ENCODE data around the gene PSMA8. TPM values are rescaled to one million over a fixed set of nuclear protein-coding genes. Genes with fewer than 3 reads are reported as not detected.
"Not testable (repeated sequence)": the region's sequence is repeated elsewhere in the genome, so short reads cannot be mapped to it uniquely, and the experiment has no call there.

Gene PSMA8
- total RNA-seq, 6 experiments from 2014 or later = not detected

- Histone ChIP-seq H3K4me1 (no peaks in the 10 kb centered on the region), H3K9me3 (no peaks in the 10 kb centered on the region), H3K27ac (no peak overlapping the region), H3K27me3 (no peaks in the 10 kb centered on the region), H3K36me3 (no peaks in the 10 kb centered on the region), H3K4me3 (no peak overlapping the region)
- DNase-seq (no peak), ATAC-seq (no peak)
- intact Hi-C loops (cut with DNase I) = no loop called here
- no peak for TF ChIP-seq POLR2A (IDR thresholded peaks at IDR 0.05)
- no peak for TF ChIP-seq CTCF (IDR thresholded peaks at IDR 0.05)
- WGBS (ENCODE audit: insufficient coverage, low coverage, low lambda C conversion rate, missing lambda C conversion rate) = 86% methylated on average over 5 of the region's 5 CpGs
Measured at GRCh38 chr18:26097563-26097962, 36.1 kb upstream of the PSMA8 start.

- no peak for DNase-seq
- H3K4me1 ChIP-seq = no peaks in the 10 kb centered on the region
- H3K27ac ChIP-seq = no peak overlapping the region
- H3K36me3 ChIP-seq = no peaks in the 10 kb centered on the region
- H3K27me3 ChIP-seq = no peaks in the 10 kb centered on the region
- no peak for TF ChIP-seq POLR2A (IDR thresholded peaks at IDR 0.05)
- TF ChIP-seq CTCF (IDR thresholded peaks at IDR 0.05) = no peak
- no peaks in the 10 kb centered on the region for H3K9me3 ChIP-seq
- ATAC-seq = no peak
- intact Hi-C loops (cut with DNase I) = no loop called here
- WGBS (ENCODE audit: insufficient coverage, low coverage, low lambda C conversion rate, missing lambda C conversion rate) = 77% methylated on average over 3 of the region's 5 CpGs
- H3K4me3 ChIP-seq = no peak overlapping the region
Measured at GRCh38 chr18:26103579-26103978, 30.1 kb upstream of the PSMA8 start.

GRCh38 chr18:26104035-26104434, 29.6 kb upstream of the PSMA8 start:
- no peak for TF ChIP-seq POLR2A (IDR thresholded peaks at IDR 0.05)
- TF ChIP-seq CTCF (IDR thresholded peaks at IDR 0.05) = no peak
- no peak for DNase-seq
- H3K27ac ChIP-seq = no peak overlapping the region
- H3K9me3 ChIP-seq = no peaks in the 10 kb centered on the region
- H3K36me3 ChIP-seq = no peaks in the 10 kb centered on the region
- no peaks in the 10 kb centered on the region for H3K4me1 ChIP-seq
- no peaks in the 10 kb centered on the region for H3K27me3 ChIP-seq
- WGBS (ENCODE audit: insufficient coverage, low coverage, low lambda C conversion rate, missing lambda C conversion rate) = 100% methylated on average over 1 of the region's 1 CpG
- no peak for ATAC-seq
- intact Hi-C loops (cut with DNase I) = no loop called here
- H3K4me3 ChIP-seq = no peak overlapping the region

- Histone ChIP-seq H3K36me3 (no peaks in the 10 kb centered on the region), H3K4me1 (no peaks in the 10 kb centered on the region), H3K4me3 (no peak overlapping the region), H3K27ac (no peak overlapping the region), H3K27me3 (no peaks in the 10 kb centered on the region), H3K9me3 (no peaks in the 10 kb centered on the region)
- intact Hi-C loops (cut with DNase I) = no loop called here
- 66% methylated on average over 5 of the region's 5 CpGs for WGBS (ENCODE audit: insufficient coverage, low coverage, low lambda C conversion rate, missing lambda C conversion rate)
- ATAC-seq = no peak
- TF ChIP-seq POLR2A (IDR thresholded peaks at IDR 0.05) = no peak
- TF ChIP-seq CTCF (IDR thresholded peaks at IDR 0.05) = no peak
- no peak for DNase-seq
Measured at GRCh38 chr18:26119246-26119645, 14.4 kb upstream of the PSMA8 start.

GRCh38 chr18:26121476-26121875, 12.2 kb upstream of the PSMA8 start:
- H3K9me3 ChIP-seq = no peaks in the 10 kb centered on the region
- no peaks in the 10 kb centered on the region for H3K4me1 ChIP-seq
- WGBS (ENCODE audit: insufficient coverage, low coverage, low lambda C conversion rate, missing lambda C conversion rate) = 43% methylated on average over 1 of the region's 1 CpG
- H3K36me3 ChIP-seq = no peaks in the 10 kb centered on the region
- H3K4me3 ChIP-seq = no peak overlapping the region
- intact Hi-C loops (cut with DNase I) = no loop called here
- ATAC-seq (no peak), DNase-seq (no peak)
- TF ChIP-seq POLR2A (IDR thresholded peaks at IDR 0.05) (no peak), CTCF (IDR thresholded peaks at IDR 0.05) (no peak)
- no peak overlapping the region for H3K27ac ChIP-seq
- H3K27me3 ChIP-seq = no peaks in the 10 kb centered on the region

GRCh38 chr18:26121994-26122393, 11.7 kb upstream of the PSMA8 start:
- H3K27ac ChIP-seq; H3K4me3 ChIP-seq; H3K4me1 ChIP-seq; H3K27me3 ChIP-seq; intact Hi-C loops (cut with DNase I); ATAC-seq; H3K9me3 ChIP-seq; H3K36me3 ChIP-seq; DNase-seq: not testable (repeated sequence)
- WGBS (ENCODE audit: insufficient coverage, low coverage, low lambda C conversion rate, missing lambda C conversion rate) = 40% methylated on average over 1 of the region's 2 CpGs

Data from right lobe of liver (tissue), 6 donors.